Gastroesophageal sphincter (tissue), 4 donors: ENCODE data around the gene KCMF1. TPM values are rescaled to one million over a fixed set of nuclear protein-coding genes. Genes with fewer than 3 reads are reported as not detected.

Experiments used
- ATAC-seq: fragments of 150-250 bp; one replicate; pipeline ENCODE4 v1.9.1; 2016; ENCODE audit warnings: mild to moderate bottlenecking, moderate library complexity
- H3K27ac ChIP-seq, 4 donors: fragments of 200-600 bp; sonication (generic) in 3 of 4; 1 replicate in 3 of 4; 2 replicates in 1 of 4; pipeline ENCODE4 v1.5.1; 2016 to 2019
- H3K27me3 ChIP-seq: fragments of 200-600 bp; sonication (generic); one replicate; pipeline ENCODE4 v1.5.1; 2019
- H3K36me3 ChIP-seq, 2 donors: fragments of 200-600 bp; sonication (generic); one replicate each; pipeline ENCODE4 v1.5.1; 2019; ENCODE audit warnings: control low read depth in 1 of 2
- H3K4me1 ChIP-seq, 3 donors: fragments of 200-600 bp; sonication (generic); 1 replicate in 2 of 3; 2 replicates in 1 of 3; pipeline ENCODE4 v1.5.1; 2016 to 2019; ENCODE audit warnings: control low read depth in 2 of 3
- H3K4me3 ChIP-seq, 2 donors: fragments of 200-600 bp; sonication (generic); one replicate each; pipeline ENCODE4 v1.5.1; 2019; ENCODE audit warnings: mild to moderate bottlenecking in 1 of 2, moderate library complexity in 1 of 2
- H3K9me3 ChIP-seq, 3 donors: fragments of 200-600 bp; sonication (generic); one replicate each; pipeline ENCODE4 v1.5.1; 2017 to 2019; ENCODE audit warnings: control low read depth in 2 of 3
- CTCF ChIP-seq, 4 experiments: fragments of 200-600 bp in 2 of 4; fragments of 450-650 bp in 2 of 4; sonication (generic) in 1 of 4; IDR thresholded peaks; one replicate each; pipeline ENCODE4 v1.5.1; 2017 to 2019; ENCODE audit warnings: antibody characterized with exemption in 4 of 4, mild to moderate bottlenecking in 2 of 4, moderate library complexity in 2 of 4
- EP300 ChIP-seq: sonication (generic); formaldehyde crosslinking; IDR thresholded peaks from one replicate; pipeline ENCODE4 v1.6.1; 2017; ENCODE audit warnings: antibody characterized with exemption, mild to moderate bottlenecking
- POLR2A ChIP-seq, 2 donors: fragments of 450-650 bp; IDR thresholded peaks; one replicate each; pipeline ENCODE4 v1.6.1; 2017; ENCODE audit warnings: antibody characterized with exemption in 2 of 2, mild to moderate bottlenecking in 2 of 2, moderate library complexity in 1 of 2
- POLR2AphosphoS5 ChIP-seq: sonication (generic); formaldehyde crosslinking; IDR thresholded peaks from one replicate; pipeline ENCODE4 v1.6.1; 2017; ENCODE audit warnings: antibody characterized with exemption
- WGBS, 2 donors: methylation state at CpG; one replicate each; pipeline ENCODE4 v1.1.5; 2018; ENCODE audit warnings: low coverage in 1 of 2; 5-methylcytosine and 5-hydroxymethylcytosine counted together
- total RNA-seq, 4 donors: library from RNA; depleted of rRNA; stranded (reverse); fragments of >200 nt; gene quantifications; one replicate each; pipeline ENCODE4 v1.1.0, GENCODE V29; 2016

The KCMF1 gene
- total RNA-seq, 4 donors from 2014 or later: 39.4 to 79.1 (median 68.1) TPM

GRCh38 chr2:84927275-84927627 lies 43.7 kb upstream of the KCMF1 start:
- H3K9me3 ChIP-seq: no peaks in the 10 kb centered on the region
- no peaks in the 10 kb centered on the region for H3K36me3 ChIP-seq
- peaks cover 0 to 23% (median 12%) of the 10 kb centered on the region in 3 donors for H3K4me1 ChIP-seq
- TF ChIP-seq POLR2AphosphoS5 (no peak), CTCF (IDR thresholded peaks at IDR 0.05) (no peak), EP300 (no peak), POLR2A (IDR thresholded peaks at IDR 0.05) (no peak)
- WGBS, 2 donors: 38 to 43% methylated on average over 3 of the region's 3 CpGs
- ATAC-seq: no peak
- H3K27me3 ChIP-seq: no peaks in the 10 kb centered on the region
- H3K4me3 ChIP-seq: no peak overlapping the region
- H3K27ac ChIP-seq: no peak overlapping the region

- TF ChIP-seq CTCF (IDR thresholded peaks at IDR 0.05): no peak
- no peak for TF ChIP-seq EP300
- no peak for TF ChIP-seq POLR2AphosphoS5
- no peak for TF ChIP-seq POLR2A (IDR thresholded peaks at IDR 0.05)
Measured at GRCh38 chr2:84931384-84931821, 39.6 kb upstream of the KCMF1 start.

GRCh38 chr2:84938194-84938879 lies 32.6 kb upstream of the KCMF1 start:
- 82 to 85% methylated on average over 4 to 5 of the region's 5 CpGs for WGBS, 2 donors
- Histone ChIP-seq H3K27me3 (no peaks in the 10 kb centered on the region), H3K9me3 (no peaks in the 10 kb centered on the region), H3K4me3 (no peak overlapping the region), H3K27ac (no peak overlapping the region), H3K4me1 (no peaks in the 10 kb centered on the region), H3K36me3 (no peaks in the 10 kb centered on the region)
- no peak for TF ChIP-seq POLR2A (IDR thresholded peaks at IDR 0.05)
- TF ChIP-seq POLR2AphosphoS5: no peak
- no peak for TF ChIP-seq EP300
- no peak for TF ChIP-seq CTCF (IDR thresholded peaks at IDR 0.05)
- no peak for ATAC-seq

More at GRCh38 chr2:84931384-84931821, 39.6 kb upstream of the KCMF1 start:
- ATAC-seq: no peak
- H3K27me3 ChIP-seq: no peaks in the 10 kb centered on the region
- no peak overlapping the region for H3K27ac ChIP-seq
- H3K4me3 ChIP-seq: no peak overlapping the region
- WGBS, 2 donors: 40% methylated on average over 1 of the region's 1 CpG; no CpG with 5 or more reads in 1 of the 2 donors
- no peaks in the 10 kb centered on the region for H3K36me3 ChIP-seq
- peaks cover 0 to 11% (median 4%) of the 10 kb centered on the region in 3 donors for H3K4me1 ChIP-seq
- H3K9me3 ChIP-seq: no peaks in the 10 kb centered on the region

GRCh38 chr2:84939426-84940087 lies 31.4 kb upstream of the KCMF1 start:
- Histone ChIP-seq H3K36me3 (no peaks in the 10 kb centered on the region), H3K27me3 (no peaks in the 10 kb centered on the region), H3K4me3 (no peak overlapping the region), H3K27ac (no peak overlapping the region), H3K9me3 (no peaks in the 10 kb centered on the region), H3K4me1 (no peaks in the 10 kb centered on the region)
- WGBS, 2 donors: 54 to 100% methylated on average over 3 to 5 of the region's 9 CpGs
- no peak for ATAC-seq
- no peak for TF ChIP-seq EP300
- TF ChIP-seq POLR2AphosphoS5: no peak
- TF ChIP-seq CTCF (IDR thresholded peaks at IDR 0.05): no peak
- TF ChIP-seq POLR2A (IDR thresholded peaks at IDR 0.05): no peak

GRCh38 chr2:84940088-84940470 lies 30.9 kb upstream of the KCMF1 start:
- Histone ChIP-seq H3K4me3 (no peak overlapping the region), H3K27ac (no peak overlapping the region), H3K27me3 (no peaks in the 10 kb centered on the region), H3K9me3 (no peaks in the 10 kb centered on the region), H3K36me3 (no peaks in the 10 kb centered on the region), H3K4me1 (no peaks in the 10 kb centered on the region)
- TF ChIP-seq POLR2AphosphoS5: no peak
- no peak for TF ChIP-seq CTCF (IDR thresholded peaks at IDR 0.05)
- no peak for TF ChIP-seq POLR2A (IDR thresholded peaks at IDR 0.05)
- TF ChIP-seq EP300: no peak
- WGBS, 2 donors: 72 to 86% methylated on average over 2 to 3 of the region's 3 CpGs
- no peak for ATAC-seq
